Measurements from ENCODE around the gene LRRC4C. TPM values are rescaled to one million over a fixed set of nuclear protein-coding genes. Genes with fewer than 3 reads are reported as not detected.

Gene LRRC4C
- total and polyA plus RNA-seq, 2 donors (not counting 3 experiments of a cell fraction or from before 2014, with no cell fraction given) = not detected

GRCh38 chr11:41003339-41004282, 455.8 kb downstream of the LRRC4C start:
- Histone ChIP-seq H2AFZ (ENCODE audit: low read depth, low read length) (no peak overlapping the region), H3K9me1 (replicated peaks; ENCODE audit: control insufficient read depth, extremely low read depth, insufficient read depth, low read length) (no peaks in the 10 kb centered on the region), H3K4me2 (ENCODE audit: insufficient read depth, low read length) (no peak overlapping the region), H3K4me1 (ENCODE audit: control insufficient read depth, extremely low read depth, insufficient read depth, low read length) (no peaks in the 10 kb centered on the region), H3K27ac (ENCODE audit: insufficient read depth, low read depth, low read length) (no peak overlapping the region), H3K79me2 (ENCODE audit: control insufficient read depth, insufficient read depth, low read length) (no peaks in the 10 kb centered on the region), H4K20me1 (replicated peaks; ENCODE audit: control insufficient read depth, extremely low read depth, insufficient read depth, low read length) (no peaks in the 10 kb centered on the region), H3K27me3 (ENCODE audit: control insufficient read depth in 2 of 2, insufficient read depth in 2 of 2, low read length in 2 of 2) (no peaks in the 10 kb centered on the region), H3K9ac (replicated peaks; ENCODE audit: extremely low read depth, insufficient read depth, low read length) (no peak overlapping the region), H3K4me3 (replicated peaks in 1 of 3; ENCODE audit: insufficient read depth in 1 of 3, low read depth in 1 of 3, low read length in 3 of 3) (no peak overlapping the region), H3K36me3 (ENCODE audit: control insufficient read depth in 2 of 2, extremely low read depth in 1 of 2, insufficient read depth in 2 of 2, low read length in 2 of 2) (no peaks in the 10 kb centered on the region), H3K9me3 (replicated peaks; ENCODE audit: control insufficient read depth, insufficient read depth, low read length) (no peaks in the 10 kb centered on the region)
- no peak for TF ChIP-seq POLR2A (IDR thresholded peaks at IDR 0.05; ENCODE audit: low read depth, low read length)
- TF ChIP-seq FOS (IDR thresholded peaks at IDR 0.05; ENCODE audit: borderline replicate concordance, insufficient read depth, low read length) = no peak
- no peak for TF ChIP-seq POLR2AphosphoS5 (IDR thresholded peaks at IDR 0.05; ENCODE audit: insufficient read depth, low read depth, low read length)
- TF ChIP-seq EZH2 (IDR thresholded peaks at IDR 0.05; ENCODE audit: borderline replicate concordance, low read depth, low read length, severe bottlenecking) = no peak
- no peak for TF ChIP-seq MYC (IDR thresholded peaks at IDR 0.05; ENCODE audit: low read depth, low read length)
- no peak for TF ChIP-seq MAX (IDR thresholded peaks at IDR 0.05; ENCODE audit: insufficient read depth, insufficient read length)
- TF ChIP-seq GATA2 (IDR thresholded peaks at IDR 0.05; ENCODE audit: insufficient read depth, insufficient read length, low read depth, low read length) = no peak
- TF ChIP-seq CTCF (IDR thresholded peaks at IDR 0.05; ENCODE audit: extremely low read depth in 1 of 2, insufficient read depth in 1 of 2, low read depth in 1 of 2, low read length in 2 of 2) = no peak
- no peak for TF ChIP-seq JUN (IDR thresholded peaks at IDR 0.05; ENCODE audit: borderline replicate concordance, insufficient read depth, insufficient read length, low read depth)
- intact Hi-C loops (cut with micrococcal nuclease) = no loop called here
- ChIA-PET POLR2A (no interaction called here), CTCF (no interaction called here)
- no peak for DNase-seq (ENCODE audit: low read depth, low spot score)
- no peak for FAIRE-seq
- dilution Hi-C loops (cut with MboI; ENCODE audit: extremely low pct_ligation_motif_present, low sequenced_read_pairs) = no loop called here
- no TSS peak for BruUV-seq (replicated peaks)

Measured in endothelial cell of umbilical vein (primary cell).